Heart right ventricle (tissue), 16 donors: ENCODE data around the gene SGO1. TPM values are rescaled to one million over a fixed set of nuclear protein-coding genes. Genes with fewer than 3 reads are reported as not detected.

Experiments
- ATAC-seq, 8 donors: fragments of 200-7000 bp; cut with Tn5 transposase; one replicate each; pipeline ENCODE4 v1.9.1; 2020; ENCODE audit warnings: mild to moderate bottlenecking in 8 of 8, moderate library complexity in 8 of 8, moderate number of reproducible peaks in 1 of 8
- DNase-seq, 2 donors: peaks; one replicate each; pipeline ENCODE4 v3.0.0-alpha.2; 2020
- H3K27ac ChIP-seq, 10 donors: fragments of 200-600 bp; sonication (generic) in 2 of 10; one replicate each; pipeline versions ENCODE4 v1.5.0 to v1.8.0; 2020 to 2022; ENCODE audit warnings: mild to moderate bottlenecking in 3 of 10
- H3K27me3 ChIP-seq, 7 donors: fragments of 200-600 bp; one replicate each; pipeline ENCODE4 v1.8.0; 2021 to 2022; ENCODE audit warnings: mild to moderate bottlenecking in 2 of 7
- H3K36me3 ChIP-seq, 9 donors: fragments of 200-600 bp; sonication (generic) in 1 of 9; one replicate each; pipeline versions ENCODE4 v1.5.0 to v1.8.0; 2020 to 2022; ENCODE audit warnings: mild to moderate bottlenecking in 2 of 9
- H3K4me1 ChIP-seq, 9 donors: fragments of 200-600 bp; sonication (generic) in 1 of 9; one replicate each; pipeline versions ENCODE4 v1.5.0 to v1.8.0; 2020 to 2022; ENCODE audit warnings: mild to moderate bottlenecking in 4 of 9
- H3K4me3 ChIP-seq, 10 donors: fragments of 200-600 bp; sonication (generic) in 2 of 10; one replicate each; pipeline versions ENCODE4 v1.5.0 to v1.8.0; 2020 to 2022; ENCODE audit warnings: mild to moderate bottlenecking in 7 of 10, moderate library complexity in 2 of 10
- H3K9me3 ChIP-seq, 11 donors: fragments of 200-600 bp in 10 of 11; sonication (generic) in 2 of 11; one replicate each; pipeline versions ENCODE4 v1.5.0 to v1.8.0; 2013 to 2022; ENCODE audit warnings: mild to moderate bottlenecking in 2 of 11, control low read depth in 1 of 11, moderate library complexity in 1 of 11
- WGBS, 2 donors: extraction: QIAGEN DNeasy Blood & Tissue Kit; methylation state at CpG; one replicate each; pipeline ENCODE4 v1.1.7; 2013; ENCODE audit warnings: inconsistent platforms in 1 of 2; 5-methylcytosine and 5-hydroxymethylcytosine counted together
- intact Hi-C, 10 donors: fragments of 100-400 bp; cut with DNase I; formaldehyde crosslinking; loops; one replicate each; pipeline versions ENCODE4 v1.11.1 to v1.14.2; 2022
- microRNA-seq, 2 donors: library from miRNA; unstranded; fragments of <30 nt; microRNA quantifications; one replicate each; pipeline ENCODE4 v1.2.0, GENCODE V29; 2021
- polyA plus RNA-seq, 2 donors: library from polyadenylated mRNA; stranded (reverse); fragments of 200-250 nt; gene quantifications; one replicate each; pipeline ENCODE4 v1.2.3, GENCODE V29; 2013
- total RNA-seq, 10 donors: library from RNA; stranded (reverse); fragmentation: NEBNext Ultra II Directional in 3 of 10; extraction: Animal tissue kit (Norgen Biotek cat#: 25700) in 3 of 10; gene quantifications; one replicate each; pipeline versions ENCODE4 v1.2.1 to v1.2.4, GENCODE V29; 2021 to 2023
- TF ChIP-seq, protein P1 (sequence below), 9 donors: fragments of 200-600 bp; sonication (generic) in 2 of 9; IDR thresholded peaks; one replicate each; pipeline versions ENCODE4 v1.5.0 to v1.8.0; 2021 to 2022; ENCODE audit warnings: antibody characterized with exemption in 9 of 9, mild to moderate bottlenecking in 5 of 9, moderate library complexity in 1 of 9
- donor health status: Arrhythmogenic right ventricular cardiomyopathy.
- donor health status: ischemic (EF 13 %, LVEDD 7.1; RV severe dilation, severe dysfunction).
- donor health status: healthy with polysubstance abuse.
- donor health status: DM: no; HTN: yes; CAD: no.
- donor health status: DM: no; HTN: no; CAD: no.
- donor health status: ischemic (EF 25% LVEDD 6.9; RV normal size, moderate dysfunction).
- donor health status: ischemic (EF 25% LVEDD 5.7; RV mildly dilated, moderate dysfunction).
- donor health status: healthy.
- donor health status: DM: yes; HTN: yes; CAD: no.
- donor health status: Ischemic cardiomyopathy.
- donor health status: ischemic (EF 35%, LVEDD 5.7; RV mildly dilated, moderate dysfunction).
- donor health status: nonischemic (EF 11% LVEDD 7.7; RV severe dilation, severe dysfunction).
- donor health status: DM: yes; HTN: yes; CAD: no.
- donor health status: PGD.
- donor health status: ischemic (EF 29% LVEDD 5.4; RV normal size, mild dysfunction).
- donor health status: nonischemic (EF 23%, LVEDD 6.1; RV moderate dilation, normal function).

Gene SGO1
- total and polyA plus RNA-seq, 12 donors, result 0.04 to 2.2 (median 0.49) TPM; not detected in 5

DNA sequence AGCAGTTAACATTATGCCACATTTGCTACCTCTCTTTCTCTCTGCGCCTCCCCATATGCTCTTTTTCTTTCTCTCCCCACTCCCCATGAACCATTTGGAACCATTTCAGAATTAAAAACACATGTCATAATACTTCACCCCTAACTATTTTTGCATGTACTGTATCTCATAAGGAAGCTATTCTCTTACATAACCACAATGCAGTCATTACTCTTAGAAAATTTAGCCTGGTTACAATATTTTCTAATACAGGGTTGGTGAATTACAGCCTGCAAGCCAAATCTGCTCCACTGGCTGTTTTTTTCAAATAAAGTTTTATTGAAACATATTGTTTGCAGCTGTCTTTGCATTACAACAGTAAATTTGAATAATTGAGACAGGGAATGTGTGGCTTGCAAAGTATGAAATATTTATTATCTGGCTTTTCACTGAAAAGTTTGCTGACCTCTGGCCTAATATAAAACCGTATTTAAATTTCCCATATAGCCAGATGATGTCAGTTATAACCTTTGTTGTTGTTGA lies 62.8 kb downstream of the SGO1 start:
- Histone ChIP-seq H3K27ac (no peak overlapping the region), H3K36me3 (peaks cover 0 to 93% (median 23%) of the 10 kb centered on the region in 9 donors), H3K4me3 (no peak overlapping the region), H3K4me1 (peaks cover 0 to 7% (median 0%) of the 10 kb centered on the region in 9 donors), H3K9me3 (no peaks in the 10 kb centered on the region), H3K27me3 (no peaks in the 10 kb centered on the region)
- TF ChIP-seq, protein P1, sequence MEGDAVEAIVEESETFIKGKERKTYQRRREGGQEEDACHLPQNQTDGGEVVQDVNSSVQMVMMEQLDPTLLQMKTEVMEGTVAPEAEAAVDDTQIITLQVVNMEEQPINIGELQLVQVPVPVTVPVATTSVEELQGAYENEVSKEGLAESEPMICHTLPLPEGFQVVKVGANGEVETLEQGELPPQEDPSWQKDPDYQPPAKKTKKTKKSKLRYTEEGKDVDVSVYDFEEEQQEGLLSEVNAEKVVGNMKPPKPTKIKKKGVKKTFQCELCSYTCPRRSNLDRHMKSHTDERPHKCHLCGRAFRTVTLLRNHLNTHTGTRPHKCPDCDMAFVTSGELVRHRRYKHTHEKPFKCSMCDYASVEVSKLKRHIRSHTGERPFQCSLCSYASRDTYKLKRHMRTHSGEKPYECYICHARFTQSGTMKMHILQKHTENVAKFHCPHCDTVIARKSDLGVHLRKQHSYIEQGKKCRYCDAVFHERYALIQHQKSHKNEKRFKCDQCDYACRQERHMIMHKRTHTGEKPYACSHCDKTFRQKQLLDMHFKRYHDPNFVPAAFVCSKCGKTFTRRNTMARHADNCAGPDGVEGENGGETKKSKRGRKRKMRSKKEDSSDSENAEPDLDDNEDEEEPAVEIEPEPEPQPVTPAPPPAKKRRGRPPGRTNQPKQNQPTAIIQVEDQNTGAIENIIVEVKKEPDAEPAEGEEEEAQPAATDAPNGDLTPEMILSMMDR (IDR thresholded peaks at IDR 0.05), result no peak
- DNase-seq (no peak), ATAC-seq (no peak)
- intact Hi-C loops, result no loop called here
- 89 to 96% methylated on average over 2 of the region's 2 CpGs for WGBS, 2 donors

DNA sequence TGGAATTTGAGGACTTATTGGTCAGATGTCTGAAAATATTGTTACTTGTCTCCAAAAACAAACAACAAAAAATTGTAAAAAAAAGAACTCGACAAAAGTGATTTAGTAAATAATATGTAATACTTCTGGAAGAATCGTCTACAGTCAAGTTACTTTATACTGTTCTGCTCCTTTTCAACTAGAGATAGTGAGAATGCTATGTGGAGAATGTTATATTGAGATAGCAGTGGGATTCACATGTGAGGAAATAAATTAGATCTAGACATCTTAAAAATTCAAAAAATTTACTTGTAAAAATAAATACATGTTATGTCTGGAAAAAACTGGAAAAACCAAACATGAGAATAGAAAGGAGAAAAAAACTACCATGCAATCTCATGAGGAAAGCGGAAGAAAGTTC lies 64.9 kb downstream of the SGO1 start:
- WGBS, 2 donors, result 71 to 77% methylated on average over 3 of the region's 3 CpGs
- H3K27ac ChIP-seq, result no peak overlapping the region
- TF ChIP-seq, protein P1 (IDR thresholded peaks at IDR 0.05), result no peak
- H3K27me3 ChIP-seq, result no peaks in the 10 kb centered on the region
- H3K4me1 ChIP-seq, result no peaks in the 10 kb centered on the region
- DNase-seq (no peak), ATAC-seq (no peak)
- H3K9me3 ChIP-seq, result no peaks in the 10 kb centered on the region
- H3K36me3 ChIP-seq, result peaks cover 0 to 90% (median 29%) of the 10 kb centered on the region in 9 donors
- intact Hi-C loops, result no loop called here
- no peak overlapping the region for H3K4me3 ChIP-seq

Small RNA genes lying within 50 kb of the gene (microRNA-seq; reads per million reads assigned to microRNA genes)
- 0 to 1.0 reads per million in 2 donors for gene MIR3135A

Other genes starting within 250 kb of the SGO1 start
- gene RAB5A, start 239.1 kb downstream of the SGO1 start, total RNA-seq, result 10 to 100 TPM; 52.2 to 80.9 (median 66.9) TPM
- gene RAB5A, start 239.1 kb downstream of the SGO1 start, polyA plus RNA-seq, result 10 to 100 TPM; 33.9 to 41.3 TPM
- gene PP2D1, start 173.9 kb downstream of the SGO1 start, total RNA-seq, result not detected
- not detected for gene PP2D1, start 173.9 kb downstream of the SGO1 start, polyA plus RNA-seq
- 100 to 1,000 TPM in 1 of 10 donors, 10 to 100 TPM in 9; 81.7 to 104 (median 87.8) TPM for gene KAT2B, start 145.8 kb downstream of the SGO1 start, total RNA-seq
- 10 to 100 TPM; 11.4 to 24.8 TPM for gene KAT2B, start 145.8 kb downstream of the SGO1 start, polyA plus RNA-seq